ENCODE data around the gene GPALPP1.

- no peak for TF ChIP-seq CTCF (IDR thresholded peaks at IDR 0.05; ENCODE audit: low read depth, low read length, poor library complexity, severe bottlenecking)
- no peak for TF ChIP-seq EZH2phosphoT487 (IDR thresholded peaks at IDR 0.05; ENCODE audit: borderline replicate concordance, low read length)
Observed at GRCh38 chr13:45015300-45015699, 26.0 kb downstream of the GPALPP1 start.

Data from DOHH2 (cell line).